GM21619 (cell line): ENCODE results near the gene GRHPR.
"Not testable (repeated sequence)": the region's sequence is repeated elsewhere in the genome, so short reads cannot be mapped to it uniquely, and the experiment has no call there.

ENCODE experiments used
- ATAC-seq: cut with Tn5 transposase; IDR thresholded peaks from one replicate; pipeline ENCODE4 v1.9.1; 2021; ENCODE audit not compliant: unreplicated experiment

Gene GRHPR

DNA sequence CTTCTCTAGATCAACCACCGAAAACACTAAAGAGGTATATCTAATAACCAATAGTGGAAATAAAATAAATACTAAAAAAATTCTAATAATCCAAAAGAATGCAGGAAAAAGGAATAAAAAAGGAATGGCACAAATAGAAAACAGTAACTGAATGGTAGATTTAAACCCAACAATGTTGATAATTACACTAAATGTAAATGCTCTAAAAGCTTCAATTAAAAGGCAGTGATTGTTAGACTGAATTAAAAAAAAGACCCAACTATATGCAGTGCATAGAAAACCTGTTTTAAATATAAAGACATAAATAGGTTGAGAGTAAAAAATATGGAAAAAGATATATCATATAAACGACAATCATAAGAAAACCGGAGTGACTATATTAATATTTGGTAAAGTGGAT is 51.9 kb downstream of the GRHPR start:
- no peak for ATAC-seq

DNA sequence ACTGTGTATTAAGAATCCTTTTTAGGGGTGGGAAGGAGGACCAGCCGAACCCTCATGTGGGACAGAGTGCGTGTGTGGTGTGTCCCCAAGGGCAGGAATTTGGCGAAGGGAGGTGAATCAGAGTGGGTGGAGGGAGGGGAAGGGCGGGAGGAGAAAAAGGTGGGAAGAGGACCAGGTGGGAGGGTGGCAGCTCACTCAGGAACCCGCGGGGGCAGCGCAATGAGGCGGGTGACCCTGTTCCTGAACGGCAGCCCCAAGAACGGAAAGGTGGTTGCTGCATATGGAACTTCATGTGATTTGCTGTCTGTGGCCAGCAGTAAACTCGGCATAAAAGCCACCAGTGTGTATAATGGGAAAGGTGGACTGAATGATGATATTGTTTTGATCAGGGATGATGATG is 54.4 kb downstream of the GRHPR start:
- no peak for ATAC-seq

DNA sequence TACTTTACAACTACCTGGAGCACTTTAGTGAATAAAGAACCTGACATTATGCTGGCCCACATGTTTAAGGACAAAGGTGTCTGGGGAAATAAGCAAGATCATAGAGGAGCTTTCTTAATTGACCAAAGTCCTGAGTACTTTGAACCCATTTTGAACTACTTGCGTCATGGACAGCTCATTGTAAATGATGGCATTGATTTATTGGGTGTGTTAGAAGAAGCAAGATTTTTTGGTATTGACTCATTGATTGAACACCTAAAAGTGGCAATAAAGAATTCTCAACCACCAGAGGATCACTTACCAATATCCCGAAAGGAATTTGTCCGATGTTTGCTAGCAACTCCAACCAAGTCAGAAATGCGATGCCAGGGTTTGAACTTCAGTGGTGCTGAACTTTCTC is 54.9 kb downstream of the GRHPR start:
- ATAC-seq = not testable (repeated sequence)

DNA sequence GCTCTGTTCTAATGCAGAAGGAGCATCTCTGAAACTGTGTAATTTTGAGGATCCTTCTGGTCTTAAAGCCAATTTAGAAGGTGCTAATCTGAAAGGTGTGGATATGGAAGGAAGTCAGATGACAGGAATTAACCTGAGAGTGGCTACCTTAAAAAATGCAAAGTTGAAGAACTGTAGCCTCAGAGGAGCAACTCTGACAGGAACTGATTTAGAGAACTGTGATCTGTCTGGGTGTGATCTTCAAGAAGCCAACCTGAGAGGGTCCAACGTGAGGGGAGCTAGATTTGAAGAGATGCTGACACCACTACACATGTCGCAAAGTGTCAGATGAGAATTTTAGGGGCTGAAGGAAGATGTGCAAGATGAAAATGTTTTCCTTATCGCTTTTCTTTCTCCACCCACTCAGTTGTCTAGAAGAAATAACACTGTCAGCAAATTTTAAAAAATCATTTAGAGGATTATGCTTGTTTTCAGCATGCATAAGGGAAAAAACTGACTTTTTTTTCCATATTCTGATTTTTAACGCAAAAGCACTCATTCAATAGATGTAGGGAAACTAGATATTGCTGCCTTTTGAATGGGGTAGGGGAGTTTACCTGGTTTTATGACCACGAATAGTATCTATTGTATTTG is 55.6 kb downstream of the GRHPR start:
- ATAC-seq = not testable (repeated sequence)

DNA sequence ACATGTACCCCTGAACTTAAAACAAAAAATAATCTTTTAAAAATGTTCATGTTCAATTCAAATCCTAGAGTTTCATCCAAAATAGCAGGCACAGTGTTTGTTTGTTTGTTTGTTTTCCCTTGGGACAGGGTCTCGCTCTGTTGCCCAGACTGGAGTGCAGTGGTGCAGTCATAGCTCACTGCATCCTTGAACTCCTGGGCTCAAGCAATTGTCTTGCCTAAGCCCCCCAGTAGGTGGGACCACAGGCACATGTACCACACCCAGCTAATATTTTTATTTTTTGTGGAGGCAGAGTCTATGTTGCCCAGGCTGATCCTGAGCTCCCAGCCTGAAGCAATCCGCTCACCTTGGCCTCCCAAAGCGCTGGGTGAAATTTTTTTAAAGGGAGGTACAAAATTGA is 58.3 kb downstream of the GRHPR start:
- no peak for ATAC-seq

DNA sequence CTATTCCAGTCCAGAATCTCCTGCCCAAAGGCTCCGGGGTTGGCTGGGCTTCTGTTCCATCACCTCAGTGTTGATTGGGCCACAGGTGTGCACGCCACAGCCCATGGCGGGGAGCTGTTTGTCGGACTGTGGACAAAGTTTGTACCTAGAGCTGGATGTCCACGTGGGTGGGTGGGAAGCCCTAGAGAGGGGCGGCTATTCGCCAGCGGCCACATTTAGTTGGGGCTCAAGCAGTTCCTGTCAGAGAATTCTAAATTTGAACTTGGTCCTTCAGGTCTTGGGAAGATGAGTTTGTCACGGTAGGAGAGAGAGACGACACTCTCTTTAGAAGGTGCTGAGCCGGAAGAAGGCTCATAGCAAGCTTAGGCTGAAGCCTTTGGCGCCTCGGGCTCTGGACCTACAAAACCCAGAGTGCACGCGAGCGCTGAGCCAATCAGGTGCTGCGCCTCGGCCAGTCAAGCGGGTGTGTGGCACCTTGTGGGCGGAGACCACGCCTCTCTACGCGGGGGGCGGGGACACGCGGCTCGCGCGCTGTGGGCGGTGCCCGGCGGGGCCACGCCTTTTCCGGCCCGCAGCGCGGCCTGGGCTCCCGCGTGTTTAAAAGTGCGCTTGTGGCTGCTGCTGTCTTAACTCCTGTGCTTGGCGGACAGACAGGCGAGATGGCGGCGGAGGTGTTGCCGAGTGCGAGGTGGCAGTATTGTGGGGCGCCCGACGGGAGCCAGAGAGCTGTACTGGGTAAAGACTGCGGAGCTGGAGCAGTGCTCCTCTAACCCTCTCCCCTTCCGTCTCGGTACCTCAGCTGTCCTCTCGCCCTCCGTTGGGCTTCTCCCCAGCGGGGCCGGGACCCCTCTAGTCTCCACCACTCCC is 63.1 kb downstream of the GRHPR start, which contains the start of gene POLR1E:
Gene POLR1E, plus strand, starts transcription at position 560 of the 867 bp plus-strand sequence. Its CDS starts 100 bp downstream, at position 660.
- peak; percentile 98 for ATAC-seq

DNA sequence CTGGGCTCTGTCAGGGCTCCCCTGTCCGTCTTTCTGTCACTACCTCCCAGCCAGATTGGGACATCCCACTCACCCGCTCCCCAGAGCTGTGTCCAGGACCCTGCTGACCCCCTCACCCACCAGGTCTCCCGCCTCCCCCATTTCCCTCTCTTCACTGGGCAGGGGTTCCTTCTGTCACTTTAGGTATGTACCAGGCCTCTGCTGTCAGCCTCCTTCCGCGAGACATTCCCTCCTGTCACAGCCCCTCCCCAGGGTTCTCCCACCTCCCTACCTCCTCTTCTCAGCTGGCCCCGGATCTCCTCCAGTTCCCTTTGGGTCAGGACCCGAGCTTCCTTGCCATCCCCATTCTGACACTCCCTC is 63.7 kb downstream of the GRHPR start:
- ATAC-seq = no peak
